Measurements from ENCODE around the gene SYNM. TPM values are rescaled to one million over a fixed set of nuclear protein-coding genes. Genes with fewer than 3 reads are reported as not detected.

The SYNM gene
- polyA plus RNA-seq, 1 donor from 2014 or later: 5.7 TPM

GRCh38 chr15:99084965-99085364 lies 19.9 kb upstream of the SYNM start:
- H3F3A ChIP-seq (ENCODE audit: insufficient read depth, low read length, poor library complexity, severe bottlenecking): no peaks in the 10 kb centered on the region
- H4K20me1 ChIP-seq (ENCODE audit: insufficient read depth): no peaks in the 10 kb centered on the region
- no peak overlapping the region for H3K4me2 ChIP-seq (ENCODE audit: low read length)
- H3K9ac ChIP-seq (ENCODE audit: low read length): no peak overlapping the region
- no peaks in the 10 kb centered on the region for H3K9me2 ChIP-seq (ENCODE audit: insufficient read depth, low read length)
- H3K4me3 ChIP-seq (ENCODE audit: low read length): no peak overlapping the region
- H3K79me2 ChIP-seq (replicated peaks; ENCODE audit: insufficient read depth, low read length): no peaks in the 10 kb centered on the region
- H2AFZ ChIP-seq (ENCODE audit: low read depth, low read length): no peak overlapping the region
- H3K27me3 ChIP-seq (ENCODE audit: insufficient read depth, low read depth, low read length): no peaks in the 10 kb centered on the region
- H3K27ac ChIP-seq (ENCODE audit: low read length): no peak overlapping the region
- TF ChIP-seq SMC3 (conservative IDR thresholded peaks at IDR 0.05; ENCODE audit: poor library complexity): no peak
- no peak for TF ChIP-seq CTCF (IDR thresholded peaks at IDR 0.05; ENCODE audit: poor library complexity, severe bottlenecking)
- no peak for TF ChIP-seq MXI1 (conservative IDR thresholded peaks at IDR 0.05; ENCODE audit: poor library complexity, severe bottlenecking)
- TF ChIP-seq POLR2AphosphoS5 (IDR thresholded peaks at IDR 0.05): no peak
- no peak for TF ChIP-seq EZH2 (IDR thresholded peaks at IDR 0.05; ENCODE audit: borderline replicate concordance, insufficient read depth, low read length, poor library complexity, severe bottlenecking)
- TF ChIP-seq REST (IDR thresholded peaks at IDR 0.05; ENCODE audit: borderline replicate concordance): no peak
- no peak for TF ChIP-seq EP300 (conservative IDR thresholded peaks at IDR 0.05; ENCODE audit: poor library complexity, severe bottlenecking)
- no peak for TF ChIP-seq RAD21 (conservative IDR thresholded peaks at IDR 0.05)
- no peak for TF ChIP-seq TAF1 (IDR thresholded peaks at IDR 0.05; ENCODE audit: low read depth)
- no peaks in the 10 kb centered on the region for H3K9me3 ChIP-seq (ENCODE audit: low read length)
- no peaks in the 10 kb centered on the region for H3K36me3 ChIP-seq (ENCODE audit: insufficient read depth, low read length)

- no peak for TF ChIP-seq POLR2AphosphoS5 (IDR thresholded peaks at IDR 0.05)
- TF ChIP-seq REST (IDR thresholded peaks at IDR 0.05; ENCODE audit: borderline replicate concordance): no peak
- no peak for TF ChIP-seq RAD21 (conservative IDR thresholded peaks at IDR 0.05)
- no peak for TF ChIP-seq SMC3 (conservative IDR thresholded peaks at IDR 0.05; ENCODE audit: poor library complexity)
- no peak for TF ChIP-seq EP300 (conservative IDR thresholded peaks at IDR 0.05; ENCODE audit: poor library complexity, severe bottlenecking)
- no peak for TF ChIP-seq MXI1 (conservative IDR thresholded peaks at IDR 0.05; ENCODE audit: poor library complexity, severe bottlenecking)
Measured at GRCh38 chr15:99085413-99086326, 19.2 kb upstream of the SYNM start.

More at GRCh38 chr15:99085413-99086326, 19.2 kb upstream of the SYNM start:
- Histone ChIP-seq H3K4me2 (ENCODE audit: low read length) (no peak overlapping the region), H3K9me2 (ENCODE audit: insufficient read depth, low read length) (no peaks in the 10 kb centered on the region), H3K36me3 (ENCODE audit: insufficient read depth, low read length) (no peaks in the 10 kb centered on the region), H4K20me1 (ENCODE audit: insufficient read depth) (no peaks in the 10 kb centered on the region), H3K79me2 (replicated peaks; ENCODE audit: insufficient read depth, low read length) (no peaks in the 10 kb centered on the region), H3K27me3 (ENCODE audit: insufficient read depth, low read depth, low read length) (no peaks in the 10 kb centered on the region), H3F3A (ENCODE audit: insufficient read depth, low read length, poor library complexity, severe bottlenecking) (no peaks in the 10 kb centered on the region), H3K27ac (ENCODE audit: low read length) (no peak overlapping the region), H2AFZ (ENCODE audit: low read depth, low read length) (no peak overlapping the region), H3K4me3 (ENCODE audit: low read length) (no peak overlapping the region), H3K9me3 (ENCODE audit: low read length) (no peaks in the 10 kb centered on the region), H3K9ac (ENCODE audit: low read length) (no peak overlapping the region)
